Neural progenitor cell (in vitro differentiated cells): ENCODE results near the gene KAT2B.

ENCODE experiments used
- CTCF ChIP-seq: fragments of 200-600 bp; sonication (generic); IDR thresholded peaks from 2 replicates; pipeline ENCODE4 v1.5.1; 2017; ENCODE audit warnings: antibody characterized with exemption, mild to moderate bottlenecking
- EZH2 ChIP-seq: fragments of 200-600 bp; sonication (generic); IDR thresholded peaks from 2 replicates; pipeline ENCODE4 v1.6.1; 2017; ENCODE audit warnings: antibody characterized with exemption, mild to moderate bottlenecking, moderate library complexity

GRCh38 chr3:19994796-19995195 lies 45.5 kb upstream of the KAT2B start:
- TF ChIP-seq CTCF = no peak
- no peak for TF ChIP-seq EZH2
